ENCODE results near the gene PEPD. TPM values are rescaled to one million over a fixed set of nuclear protein-coding genes. Genes with fewer than 3 reads are reported as not detected.

The PEPD gene
- total and polyA plus RNA-seq, 4 donors = 37.3 to 211 (median 117) TPM

DNA sequence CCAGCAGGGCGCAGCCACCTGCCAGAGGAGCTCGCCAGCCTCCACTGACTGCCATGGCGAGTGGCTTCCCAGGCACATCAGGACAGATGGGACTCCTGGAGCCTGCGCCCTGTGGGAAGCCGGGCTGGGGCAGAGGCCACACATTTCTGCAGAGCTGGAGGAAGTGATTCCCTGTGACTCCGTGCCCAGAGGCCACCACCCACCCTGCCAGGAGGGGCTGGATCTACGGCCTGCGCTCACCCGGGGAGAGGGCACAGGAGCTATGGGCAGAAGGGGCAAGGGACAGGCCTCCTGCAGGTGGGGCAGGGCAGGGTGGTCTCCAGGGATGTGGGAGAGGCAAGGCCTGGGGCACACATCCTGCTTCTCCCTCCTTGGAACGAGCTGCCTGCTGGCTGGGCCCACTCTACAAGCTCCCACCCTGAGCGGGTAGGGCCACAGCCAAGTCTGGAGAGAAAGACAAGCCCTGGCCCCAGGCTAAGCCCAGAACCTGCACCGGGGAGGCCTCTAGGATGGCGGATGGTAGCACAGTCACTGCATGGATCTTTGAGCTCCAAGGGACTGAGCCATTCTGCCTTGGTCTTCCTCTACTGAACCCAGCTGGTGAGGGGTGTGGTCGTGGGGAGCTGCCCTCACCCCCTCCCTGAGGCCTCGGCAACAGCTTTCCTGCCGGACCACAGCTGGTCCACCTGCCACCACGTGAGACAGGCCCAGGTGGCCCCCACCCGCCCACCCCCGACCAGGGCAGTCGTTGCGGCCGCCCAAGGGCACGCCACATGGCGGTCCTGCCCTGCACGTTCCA, 107.5 kb downstream of the PEPD start (continued):
- TF ChIP-seq, protein P1, sequence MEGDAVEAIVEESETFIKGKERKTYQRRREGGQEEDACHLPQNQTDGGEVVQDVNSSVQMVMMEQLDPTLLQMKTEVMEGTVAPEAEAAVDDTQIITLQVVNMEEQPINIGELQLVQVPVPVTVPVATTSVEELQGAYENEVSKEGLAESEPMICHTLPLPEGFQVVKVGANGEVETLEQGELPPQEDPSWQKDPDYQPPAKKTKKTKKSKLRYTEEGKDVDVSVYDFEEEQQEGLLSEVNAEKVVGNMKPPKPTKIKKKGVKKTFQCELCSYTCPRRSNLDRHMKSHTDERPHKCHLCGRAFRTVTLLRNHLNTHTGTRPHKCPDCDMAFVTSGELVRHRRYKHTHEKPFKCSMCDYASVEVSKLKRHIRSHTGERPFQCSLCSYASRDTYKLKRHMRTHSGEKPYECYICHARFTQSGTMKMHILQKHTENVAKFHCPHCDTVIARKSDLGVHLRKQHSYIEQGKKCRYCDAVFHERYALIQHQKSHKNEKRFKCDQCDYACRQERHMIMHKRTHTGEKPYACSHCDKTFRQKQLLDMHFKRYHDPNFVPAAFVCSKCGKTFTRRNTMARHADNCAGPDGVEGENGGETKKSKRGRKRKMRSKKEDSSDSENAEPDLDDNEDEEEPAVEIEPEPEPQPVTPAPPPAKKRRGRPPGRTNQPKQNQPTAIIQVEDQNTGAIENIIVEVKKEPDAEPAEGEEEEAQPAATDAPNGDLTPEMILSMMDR (IDR thresholded peaks at IDR 0.05; ENCODE audit: low read depth, low read length, missing input control) = no peak
- TF ChIP-seq, protein P2, sequence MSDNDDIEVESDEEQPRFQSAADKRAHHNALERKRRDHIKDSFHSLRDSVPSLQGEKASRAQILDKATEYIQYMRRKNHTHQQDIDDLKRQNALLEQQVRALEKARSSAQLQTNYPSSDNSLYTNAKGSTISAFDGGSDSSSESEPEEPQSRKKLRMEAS (IDR thresholded peaks at IDR 0.05) = no peak

DNA sequence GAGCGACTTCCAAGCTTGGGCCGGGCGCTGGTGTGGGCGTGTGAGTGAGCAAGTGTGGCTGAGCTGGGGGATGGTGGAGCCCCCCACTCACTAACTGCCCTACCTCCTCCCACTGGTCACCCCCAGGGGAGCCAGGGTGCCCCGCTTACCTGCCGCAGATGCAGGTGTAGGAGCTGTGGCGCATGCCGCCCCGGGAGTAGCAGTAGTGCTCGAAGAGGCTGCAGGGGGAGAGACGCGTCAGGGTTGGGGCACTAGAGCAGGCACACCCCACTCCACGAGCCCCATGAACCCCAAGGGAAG, 108.2 kb downstream of the PEPD start:
- Histone ChIP-seq H3K4me1 (ENCODE audit: control insufficient read depth in 4 of 4, insufficient read depth in 4 of 4, low read length in 3 of 4) (peaks cover 2 to 20% (median 11%) of the 10 kb centered on the region in 4 donors), H3K36me3 (ENCODE audit: control insufficient read depth in 4 of 4, insufficient read depth in 3 of 4, low read depth in 1 of 4, low read length in 3 of 4) (peaks cover 0 to 4% (median 2%) of the 10 kb centered on the region in 4 donors), H3K9ac (ENCODE audit: low read depth in 1 of 2, low read length in 2 of 2) (no peak overlapping the region), H3K27me3 (ENCODE audit: control insufficient read depth in 4 of 4, insufficient read depth in 4 of 4, low read length in 3 of 4) (no peaks in the 10 kb centered on the region), H3K9me3 (ENCODE audit: control insufficient read depth in 4 of 4, low read length in 3 of 4) (no peaks in the 10 kb centered on the region), H3K4me3 (ENCODE audit: low read depth in 1 of 3, low read length in 3 of 3) (no peak overlapping the region), H3K27ac (ENCODE audit: low read depth in 1 of 2, low read length in 2 of 2) (no peak overlapping the region)
- DNase-seq (ENCODE audit: low spot score) = no peak
- TF ChIP-seq GABPA (IDR thresholded peaks at IDR 0.05 in 1 of 2, conservative IDR thresholded peaks at IDR 0.05 in 1 of 2) (no peak), JUND (IDR thresholded peaks at IDR 0.05) (no peak), FOXA2 (IDR thresholded peaks at IDR 0.05) (no peak), YY1 (IDR thresholded peaks at IDR 0.05) (no peak), NR2F2 (IDR thresholded peaks at IDR 0.05) (no peak), RAD21 (IDR thresholded peaks at IDR 0.05) (no peak), HNF4G (IDR thresholded peaks at IDR 0.05) (no peak), EGR1 (IDR thresholded peaks at IDR 0.05; ENCODE audit: low read depth in 2 of 2) (no peak), TAF1 (conservative IDR thresholded peaks at IDR 0.05) (no peak), FOXA1 (IDR thresholded peaks at IDR 0.05) (no peak), SP1 (IDR thresholded peaks at IDR 0.05) (no peak), HNF4A (conservative IDR thresholded peaks at IDR 0.05) (no peak), RXRA (IDR thresholded peaks at IDR 0.05) (no peak)
- TF ChIP-seq, protein P3, sequence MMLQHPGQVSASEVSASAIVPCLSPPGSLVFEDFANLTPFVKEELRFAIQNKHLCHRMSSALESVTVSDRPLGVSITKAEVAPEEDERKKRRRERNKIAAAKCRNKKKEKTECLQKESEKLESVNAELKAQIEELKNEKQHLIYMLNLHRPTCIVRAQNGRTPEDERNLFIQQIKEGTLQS (IDR thresholded peaks at IDR 0.05) = no peak
- TF ChIP-seq, protein P2 (IDR thresholded peaks at IDR 0.05) = no peak
- TF ChIP-seq, protein P1 (IDR thresholded peaks at IDR 0.05; ENCODE audit: low read depth, low read length, missing input control) = no peak
- TF ChIP-seq, protein P4, sequence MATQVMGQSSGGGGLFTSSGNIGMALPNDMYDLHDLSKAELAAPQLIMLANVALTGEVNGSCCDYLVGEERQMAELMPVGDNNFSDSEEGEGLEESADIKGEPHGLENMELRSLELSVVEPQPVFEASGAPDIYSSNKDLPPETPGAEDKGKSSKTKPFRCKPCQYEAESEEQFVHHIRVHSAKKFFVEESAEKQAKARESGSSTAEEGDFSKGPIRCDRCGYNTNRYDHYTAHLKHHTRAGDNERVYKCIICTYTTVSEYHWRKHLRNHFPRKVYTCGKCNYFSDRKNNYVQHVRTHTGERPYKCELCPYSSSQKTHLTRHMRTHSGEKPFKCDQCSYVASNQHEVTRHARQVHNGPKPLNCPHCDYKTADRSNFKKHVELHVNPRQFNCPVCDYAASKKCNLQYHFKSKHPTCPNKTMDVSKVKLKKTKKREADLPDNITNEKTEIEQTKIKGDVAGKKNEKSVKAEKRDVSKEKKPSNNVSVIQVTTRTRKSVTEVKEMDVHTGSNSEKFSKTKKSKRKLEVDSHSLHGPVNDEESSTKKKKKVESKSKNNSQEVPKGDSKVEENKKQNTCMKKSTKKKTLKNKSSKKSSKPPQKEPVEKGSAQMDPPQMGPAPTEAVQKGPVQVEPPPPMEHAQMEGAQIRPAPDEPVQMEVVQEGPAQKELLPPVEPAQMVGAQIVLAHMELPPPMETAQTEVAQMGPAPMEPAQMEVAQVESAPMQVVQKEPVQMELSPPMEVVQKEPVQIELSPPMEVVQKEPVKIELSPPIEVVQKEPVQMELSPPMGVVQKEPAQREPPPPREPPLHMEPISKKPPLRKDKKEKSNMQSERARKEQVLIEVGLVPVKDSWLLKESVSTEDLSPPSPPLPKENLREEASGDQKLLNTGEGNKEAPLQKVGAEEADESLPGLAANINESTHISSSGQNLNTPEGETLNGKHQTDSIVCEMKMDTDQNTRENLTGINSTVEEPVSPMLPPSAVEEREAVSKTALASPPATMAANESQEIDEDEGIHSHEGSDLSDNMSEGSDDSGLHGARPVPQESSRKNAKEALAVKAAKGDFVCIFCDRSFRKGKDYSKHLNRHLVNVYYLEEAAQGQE (IDR thresholded peaks at IDR 0.05) = no peak
- TF ChIP-seq, protein P5, sequence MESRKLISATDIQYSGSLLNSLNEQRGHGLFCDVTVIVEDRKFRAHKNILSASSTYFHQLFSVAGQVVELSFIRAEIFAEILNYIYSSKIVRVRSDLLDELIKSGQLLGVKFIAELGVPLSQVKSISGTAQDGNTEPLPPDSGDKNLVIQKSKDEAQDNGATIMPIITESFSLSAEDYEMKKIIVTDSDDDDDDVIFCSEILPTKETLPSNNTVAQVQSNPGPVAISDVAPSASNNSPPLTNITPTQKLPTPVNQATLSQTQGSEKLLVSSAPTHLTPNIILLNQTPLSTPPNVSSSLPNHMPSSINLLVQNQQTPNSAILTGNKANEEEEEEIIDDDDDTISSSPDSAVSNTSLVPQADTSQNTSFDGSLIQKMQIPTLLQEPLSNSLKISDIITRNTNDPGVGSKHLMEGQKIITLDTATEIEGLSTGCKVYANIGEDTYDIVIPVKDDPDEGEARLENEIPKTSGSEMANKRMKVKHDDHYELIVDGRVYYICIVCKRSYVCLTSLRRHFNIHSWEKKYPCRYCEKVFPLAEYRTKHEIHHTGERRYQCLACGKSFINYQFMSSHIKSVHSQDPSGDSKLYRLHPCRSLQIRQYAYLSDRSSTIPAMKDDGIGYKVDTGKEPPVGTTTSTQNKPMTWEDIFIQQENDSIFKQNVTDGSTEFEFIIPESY (IDR thresholded peaks at IDR 0.05) = no peak
- 96% methylated on average over 13 of the region's 13 CpGs for WGBS

All from liver (tissue), 9 donors.